ENCODE results near the gene OOSP3.
"Not testable (repeated sequence)": the region's sequence is repeated elsewhere in the genome, so short reads cannot be mapped to it uniquely, and the experiment has no call there.

The OOSP3 gene

GRCh38 chr11:59877784-59878183, 798 bp upstream of the OOSP3 start:
- no peak for DNase-seq

DNA sequence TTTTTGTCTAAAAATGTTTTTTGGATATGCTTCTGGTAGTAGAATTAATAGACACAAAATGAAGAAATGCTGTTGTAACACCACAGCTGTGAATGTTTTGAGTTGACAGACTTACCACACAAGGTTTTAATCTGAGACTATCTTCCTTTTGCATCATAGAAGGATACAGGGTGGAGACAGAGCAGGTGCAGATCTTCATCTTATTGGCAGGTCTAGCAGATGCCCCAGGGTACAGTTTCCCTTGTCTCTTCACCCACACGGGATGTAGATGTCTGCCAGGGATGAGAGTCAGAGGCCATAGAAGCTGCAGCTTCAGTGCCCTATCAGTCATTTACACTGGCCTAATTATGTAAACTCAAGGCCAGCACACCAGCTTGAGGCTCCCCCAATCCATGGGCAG, 985 bp downstream of the OOSP3 start:
- no peak for DNase-seq

- no peak for DNase-seq
Observed at GRCh38 chr11:59883597-59883996, 5.0 kb downstream of the OOSP3 start.

- not testable (repeated sequence) for DNase-seq
Observed at GRCh38 chr11:59887156-59887555, 8.6 kb downstream of the OOSP3 start.

GRCh38 chr11:59891781-59892181, 13.2 kb downstream of the OOSP3 start:
- DNase-seq, result no peak

DNA sequence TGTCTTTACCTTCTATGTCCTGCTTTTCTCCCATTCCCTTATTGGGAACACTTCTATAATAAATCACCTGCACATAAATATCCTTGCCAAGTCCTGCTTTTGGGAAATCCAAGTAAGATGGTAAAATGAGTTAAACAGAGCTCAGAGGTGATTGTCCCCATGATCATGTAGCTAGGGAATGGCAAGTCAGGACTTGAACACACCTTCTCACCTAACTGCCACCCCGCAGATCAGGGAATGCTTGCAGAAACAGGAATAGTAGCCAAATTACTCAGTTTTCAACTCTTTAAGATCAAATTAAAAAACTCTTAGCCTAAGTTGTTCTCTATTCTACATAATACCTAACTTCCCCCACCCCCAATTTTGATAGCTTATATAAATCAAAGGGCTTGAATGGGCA, 16.0 kb downstream of the OOSP3 start:
- no peak for DNase-seq

DNA sequence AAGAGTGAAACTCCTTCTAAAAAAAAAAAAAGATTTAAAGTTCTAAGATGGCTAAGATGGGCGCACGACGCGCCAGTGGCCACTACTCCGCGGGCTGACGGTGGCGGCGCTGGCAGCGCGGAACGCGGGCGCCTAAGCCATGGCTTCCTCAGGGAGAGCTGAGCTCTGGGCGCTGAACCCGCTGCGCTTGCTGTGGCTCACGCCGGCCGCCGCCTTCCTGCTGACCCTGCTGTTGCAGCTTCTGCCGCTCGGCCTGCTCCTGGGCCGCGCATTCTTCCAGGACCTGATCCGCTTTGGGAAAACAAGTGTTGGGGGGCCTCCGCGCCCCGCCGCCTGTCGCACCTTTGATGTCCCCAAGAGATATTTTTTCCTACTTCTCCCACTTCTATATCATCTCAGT, 19.5 kb downstream of the OOSP3 start:
- DNase-seq, result no peak

DNA sequence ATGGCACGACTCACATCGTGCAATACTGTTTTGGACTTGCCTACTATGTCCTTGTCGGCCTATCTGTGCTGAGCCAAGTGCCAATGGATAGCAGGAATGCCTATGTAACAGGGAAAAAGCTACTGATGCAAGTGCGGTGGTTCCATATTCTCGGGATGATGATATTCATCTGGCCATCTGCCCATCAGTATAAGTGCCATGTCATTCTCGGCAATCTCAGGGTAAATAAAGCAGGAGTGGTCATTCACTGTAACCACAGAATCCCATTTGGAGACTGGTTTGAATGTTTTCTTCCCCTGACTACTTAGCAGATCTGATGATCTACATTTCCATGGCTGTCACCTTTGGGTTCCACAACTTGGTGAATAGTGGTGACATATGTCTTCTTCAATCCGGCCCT, 20.1 kb downstream of the OOSP3 start:
- no peak for DNase-seq

DNA sequence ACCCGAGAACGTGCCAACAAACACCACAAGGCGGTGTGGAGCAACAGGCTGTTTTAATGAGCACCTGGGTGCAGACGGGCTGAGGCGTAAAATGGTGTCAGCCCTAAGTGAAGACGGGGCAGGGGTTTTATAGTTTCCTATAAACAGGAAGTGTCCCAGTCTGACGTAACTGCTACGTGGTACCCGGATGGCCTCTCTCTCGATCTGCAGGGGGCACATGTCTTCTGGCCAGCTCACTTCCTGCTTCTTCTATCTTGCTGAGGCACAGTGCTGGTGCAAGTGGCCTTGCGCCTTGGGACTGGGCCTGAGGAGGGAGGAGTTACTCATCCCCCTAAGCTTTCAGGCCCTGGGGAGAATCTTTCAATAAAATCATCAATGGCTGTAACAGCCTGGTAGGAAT, 20.9 kb downstream of the OOSP3 start:
- no peak for DNase-seq

DNA sequence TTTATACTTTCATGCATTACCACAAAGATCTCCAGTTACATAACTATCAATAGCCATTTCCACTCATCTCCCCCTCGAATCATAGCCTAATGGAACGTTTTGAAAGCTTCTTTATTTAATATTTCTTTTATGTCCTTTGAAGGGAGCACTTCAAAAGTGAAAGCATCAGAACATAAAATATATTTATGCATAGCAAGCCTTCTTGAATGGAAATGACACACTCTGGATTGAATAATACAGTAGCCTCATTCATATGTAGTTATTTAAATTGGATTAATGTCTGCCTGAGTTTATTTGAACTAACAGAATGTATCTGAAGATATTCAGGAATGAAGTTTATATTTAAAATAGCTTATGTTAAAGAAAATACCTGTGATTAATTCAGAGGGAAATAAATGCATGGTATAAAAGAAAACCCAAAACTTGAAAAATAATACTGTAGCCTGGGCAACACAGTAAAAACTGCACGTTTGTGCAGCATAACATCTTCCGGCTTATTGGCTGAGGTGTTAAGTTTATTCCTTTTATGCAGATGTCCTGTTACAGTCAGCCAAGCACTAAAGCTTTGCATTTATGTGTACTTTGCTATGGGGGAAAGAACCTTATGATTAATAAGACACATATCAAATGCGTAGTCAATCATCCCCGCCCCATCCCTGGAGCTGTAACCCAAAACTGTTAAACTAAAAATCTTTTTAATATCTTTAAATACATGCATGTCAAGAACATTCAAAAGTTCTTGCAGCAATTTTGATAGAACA, 22.0 kb downstream of the OOSP3 start:
- DNase-seq, result no peak

- no peak for DNase-seq
Observed at GRCh38 chr11:59901306-59901705, 22.7 kb downstream of the OOSP3 start.

DNA sequence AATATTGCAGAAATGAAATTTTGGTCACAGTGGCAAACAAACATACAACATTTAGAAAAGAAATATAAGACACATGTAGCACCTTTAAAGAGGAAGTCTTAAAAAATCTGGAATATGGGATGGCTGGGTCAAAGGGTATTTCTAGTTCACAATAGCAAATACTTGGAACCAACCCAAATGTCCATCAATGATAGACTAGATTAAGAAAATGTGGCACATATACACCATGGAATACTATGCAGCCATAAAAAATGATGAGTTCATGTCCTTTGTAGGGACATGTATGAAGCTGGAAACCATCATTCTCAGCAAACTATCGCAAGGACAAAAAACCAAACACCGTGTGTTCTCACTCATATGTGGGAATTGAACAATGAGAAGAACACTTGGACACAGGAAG, 25.0 kb downstream of the OOSP3 start:
- DNase-seq, result not testable (repeated sequence)

GRCh38 chr11:59918480-59918879, 39.9 kb downstream of the OOSP3 start:
- no peak for DNase-seq

DNA sequence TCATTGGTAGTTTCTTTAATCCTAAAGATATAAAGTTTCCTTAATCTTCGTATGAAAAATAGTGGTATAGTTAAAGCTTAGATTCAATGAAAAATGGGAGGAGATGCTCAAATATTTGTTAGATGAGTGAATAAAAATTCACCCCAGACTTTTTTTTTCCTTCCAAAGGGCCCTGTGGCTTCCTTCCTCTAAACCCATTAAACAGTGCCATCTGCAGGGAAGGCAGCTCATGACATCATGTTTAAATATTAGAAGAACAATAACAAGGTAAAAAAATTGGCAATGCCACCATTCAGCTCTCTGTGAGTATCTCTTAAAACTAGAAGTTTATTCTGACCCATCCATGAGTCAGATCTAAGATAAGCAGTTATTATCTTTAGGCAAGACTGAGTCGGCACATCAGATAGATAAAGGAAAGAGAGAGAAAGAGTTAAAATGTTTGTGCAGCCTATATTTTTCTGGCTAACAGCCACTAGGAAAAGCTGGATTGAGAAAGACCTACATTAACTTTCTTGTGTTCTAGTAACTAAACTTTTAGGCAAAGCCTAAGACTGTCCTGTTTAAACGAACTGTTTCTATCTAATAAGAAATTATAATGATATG, 40.5 kb downstream of the OOSP3 start:
- peak in 1 of 2 donors; percentile 0 for DNase-seq

DNA sequence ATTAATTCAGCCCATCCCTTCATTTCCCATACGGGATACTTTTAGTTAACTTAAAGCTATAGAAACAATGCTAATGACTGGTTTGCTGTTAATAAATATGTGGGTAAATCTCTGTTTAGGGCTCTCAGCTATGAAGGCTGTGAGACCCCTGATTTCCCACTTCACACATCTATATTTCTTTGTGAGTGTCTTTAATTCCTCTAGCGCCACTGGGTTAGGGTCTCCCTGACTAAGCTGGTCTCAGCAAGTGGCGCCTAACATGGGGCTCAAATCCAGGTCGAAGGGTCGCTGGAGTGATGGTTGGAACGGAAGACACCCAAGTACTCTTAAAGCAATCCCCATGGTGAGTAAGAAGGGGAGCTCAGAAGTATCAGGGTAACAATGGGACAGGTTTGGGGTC, 45.2 kb downstream of the OOSP3 start:
- DNase-seq, result no peak

DNA sequence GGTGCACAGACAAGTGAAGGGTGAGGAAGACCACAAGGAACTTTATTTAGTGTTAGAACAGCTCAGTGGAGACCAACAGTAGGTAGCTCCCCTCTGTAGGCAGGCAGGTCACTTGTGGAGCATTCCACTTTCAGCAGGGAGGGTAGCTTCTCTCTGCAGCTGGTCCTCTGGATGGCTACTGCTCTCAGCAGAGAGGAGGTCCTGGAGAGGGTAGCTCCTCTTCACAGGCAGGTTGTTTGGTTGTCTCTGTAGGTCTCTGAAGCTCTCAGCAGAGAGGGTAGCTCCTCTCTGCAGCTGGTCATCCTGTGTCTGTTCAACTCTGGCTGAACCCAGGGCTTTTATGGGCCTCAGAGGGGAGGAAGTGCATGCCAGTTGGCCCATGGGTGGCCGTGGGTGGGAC, 53.1 kb downstream of the OOSP3 start:
- DNase-seq, result no peak

DNA sequence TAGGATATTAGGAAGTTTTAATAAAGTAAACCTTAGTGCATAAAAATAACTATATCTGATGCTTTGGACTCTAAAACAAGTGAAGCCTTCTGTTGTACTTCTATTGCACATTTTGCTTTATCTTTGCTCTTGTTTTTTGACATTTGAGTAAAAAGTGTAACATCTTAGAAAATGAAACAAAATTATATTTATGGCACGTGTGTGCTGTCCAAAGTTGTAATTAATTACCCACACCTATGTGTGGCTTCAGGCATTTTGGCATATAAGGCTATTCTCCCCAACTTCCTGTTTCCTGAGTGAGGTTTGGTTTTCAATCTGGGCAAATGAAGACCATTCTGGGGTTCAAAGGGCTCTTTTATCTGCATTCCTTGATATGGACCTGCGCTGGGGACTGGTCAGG, 59.5 kb downstream of the OOSP3 start, which contains the start of gene OOSP1:
OOSP1 (plus strand) TSS at position 301 of the 400 bp plus-strand sequence; CDS start at position 324, 23 bp downstream.
- no peak for DNase-seq

DNA sequence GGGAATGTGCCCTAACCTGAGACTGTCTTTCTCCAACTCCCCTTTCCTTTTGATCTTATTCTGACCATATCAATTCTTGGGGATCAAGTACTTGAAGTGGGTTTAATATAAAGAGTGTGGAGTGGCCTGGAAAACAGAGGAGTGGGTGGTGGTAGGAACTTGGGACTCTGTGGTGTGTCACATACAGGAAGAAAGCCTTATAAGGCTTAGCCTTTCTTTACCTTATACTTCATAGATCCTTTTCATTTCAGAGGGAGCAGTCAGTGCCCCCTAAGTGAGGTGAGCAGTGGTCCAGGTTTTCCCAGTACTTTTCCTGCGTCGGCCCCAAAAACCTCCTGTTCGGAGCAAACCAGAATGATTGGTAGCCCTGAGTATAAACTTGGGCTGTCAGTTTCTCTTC, 60.1 kb downstream of the OOSP3 start:
- DNase-seq, result no peak

DNA sequence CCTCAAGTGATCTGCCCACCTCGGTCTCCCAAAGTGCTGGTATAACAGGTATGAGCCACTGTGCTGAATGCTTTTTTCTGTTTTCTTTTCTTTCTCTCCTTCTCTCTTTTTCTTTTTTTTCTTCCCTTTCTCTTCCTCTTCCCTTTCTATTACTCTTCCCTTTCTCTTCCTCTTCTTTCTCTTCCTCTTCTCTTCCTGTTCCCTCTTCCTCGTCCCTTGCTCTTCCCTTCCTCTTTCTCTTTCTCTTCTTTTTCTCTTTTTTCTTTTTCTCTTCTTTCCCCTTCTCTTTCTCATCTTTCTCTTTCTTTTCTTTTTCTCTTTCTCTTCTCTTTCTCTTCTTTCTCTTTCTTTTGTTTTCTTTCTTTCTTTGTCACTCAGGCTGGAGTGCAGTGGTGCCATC, 60.9 kb downstream of the OOSP3 start:
- no peak for DNase-seq

- no peak for DNase-seq
Observed at GRCh38 chr11:59941091-59941490, 62.5 kb downstream of the OOSP3 start.

DNA sequence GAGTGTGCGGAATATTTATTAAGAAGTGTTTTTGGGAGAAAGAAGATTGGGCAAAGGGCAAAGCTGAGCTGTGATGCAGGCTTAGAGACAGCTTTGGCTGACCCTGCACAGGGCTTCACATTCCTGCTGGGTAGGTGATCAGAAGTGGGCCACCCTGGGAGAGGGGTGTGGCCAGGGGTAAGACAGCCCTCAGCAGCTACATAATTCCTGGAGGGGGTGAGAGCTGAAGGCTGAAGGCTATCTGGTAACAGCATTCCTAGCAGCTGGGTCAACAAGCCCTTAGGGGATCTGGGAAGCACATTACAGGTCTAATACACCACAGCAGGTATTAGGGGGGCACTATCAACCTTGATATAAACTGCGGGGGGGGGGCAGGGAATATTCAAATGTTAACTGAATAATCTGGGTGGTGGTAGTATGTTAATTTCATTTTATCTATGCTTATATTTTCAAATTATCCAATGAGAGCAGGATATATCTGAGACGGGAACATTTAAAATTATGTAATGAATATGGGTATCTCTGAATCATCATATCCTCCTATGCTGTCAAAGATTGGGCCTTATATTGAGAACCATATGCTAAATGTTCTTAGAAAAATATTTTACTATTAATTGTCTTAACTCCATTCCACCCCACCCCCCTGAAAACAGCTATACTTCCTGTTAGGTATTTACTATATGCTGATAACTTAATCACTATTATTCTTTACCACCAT, 65.6 kb downstream of the OOSP3 start:
- DNase-seq, result no peak

GRCh38 chr11:59944720-59945119, 66.1 kb downstream of the OOSP3 start:
- DNase-seq, result no peak

All from hippocampal formation (tissue), 2 donors.